ENCODE results near the gene PPP1R15B. TPM values are rescaled to one million over a fixed set of nuclear protein-coding genes. Genes with fewer than 3 reads are reported as not detected.

Gene PPP1R15B
- total and polyA plus RNA-seq, 2 of the 4 experiments (the other 2 are of a cell fraction): 14.9 to 15.0 TPM

DNA sequence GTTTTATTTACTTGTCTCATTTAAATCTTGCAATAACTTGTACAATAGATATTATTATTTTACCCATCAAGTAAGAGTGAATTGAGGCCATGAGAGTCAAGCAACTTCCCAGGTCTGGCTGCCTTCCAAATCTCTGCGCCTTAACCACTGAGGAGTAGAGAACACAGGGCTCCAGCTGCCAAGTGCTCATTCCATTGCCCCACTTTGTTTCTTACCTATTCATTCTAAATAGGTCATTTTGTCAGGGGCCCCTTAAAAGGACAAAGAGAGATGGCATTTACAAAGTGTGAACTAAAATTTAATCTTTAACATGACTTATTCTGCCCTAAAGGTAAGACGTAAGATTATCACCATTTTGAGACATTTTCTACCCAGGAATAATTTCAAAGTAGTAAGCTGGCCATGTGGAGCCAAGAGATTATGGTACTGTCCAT lies 3.5 kb downstream of the PPP1R15B start:
- Histone ChIP-seq H2BK20ac (ENCODE audit: low read depth, low read length) (no peak overlapping the region), H4K8ac (ENCODE audit: low read depth in 2 of 2, low read length in 2 of 2) (no peak overlapping the region), H3K14ac (replicated peaks; ENCODE audit: low read depth, low read length) (no peak overlapping the region), H3K4ac (ENCODE audit: low read depth, low read length) (no peak overlapping the region), H2BK5ac (ENCODE audit: low read depth, low read length, poor library complexity, severe bottlenecking) (no peak overlapping the region), H3K18ac (ENCODE audit: low read depth, low read length) (no peak overlapping the region), H3K23ac (ENCODE audit: low read depth, low read length) (no peak overlapping the region), H3K27me3 (ENCODE audit: control insufficient read depth, insufficient read depth, low read length) (no peaks in the 10 kb centered on the region), H2AFZ (replicated peaks; ENCODE audit: low read length, poor library complexity) (no peak overlapping the region), H3K36me3 (ENCODE audit: control insufficient read depth, insufficient read depth, low read length) (peaks cover 9% of the 10 kb centered on the region), H3K9ac (ENCODE audit: low read depth, low read length) (peak overlapping the region; percentile 98), H2BK120ac (ENCODE audit: low read depth, low read length) (no peak overlapping the region), H2BK15ac (ENCODE audit: low read depth, low read length) (no peak overlapping the region), H4K20me1 (ENCODE audit: insufficient read depth, low read length) (peaks cover 78% of the 10 kb centered on the region), H2AK9ac (replicated peaks; ENCODE audit: low read depth, low read length, poor library complexity) (no peak overlapping the region), H3K9me1 (ENCODE audit: insufficient read depth, low read length) (no peaks in the 10 kb centered on the region), H3K4me2 (ENCODE audit: low read depth, low read length) (peak overlapping the region; percentile 94), H4K5ac (ENCODE audit: low read depth, low read length) (no peak overlapping the region), H2AK5ac (ENCODE audit: low read depth, low read length) (no peak overlapping the region), H4K91ac (ENCODE audit: insufficient read depth, low read depth, low read length) (no peak overlapping the region), H3K56ac (ENCODE audit: extremely low read depth, insufficient read depth, low read length) (no peak overlapping the region), H3K79me1 (ENCODE audit: low read depth in 1 of 2, low read length in 2 of 2) (peaks cover 0 to 27% of the 10 kb centered on the region in 2 experiments; a peak in 2 of 4 replicates), H3K27ac (ENCODE audit: insufficient read depth, low read length) (no peak overlapping the region), H3K4me3 (ENCODE audit: insufficient read depth, low read depth, low read length) (peak overlapping the region; percentile 85), H3K9me3 (ENCODE audit: control insufficient read depth, insufficient read depth, low read length) (no peaks in the 10 kb centered on the region), H3K4me1 (ENCODE audit: control insufficient read depth, insufficient read depth, low read length) (no peaks in the 10 kb centered on the region)
- intact Hi-C loops (cut with micrococcal nuclease) (loop anchor here (1.0 kb wide), 1 partner anchor 38 kb away; no protein-coding TSS in a partner anchor), in situ Hi-C loops (cut with MboI; ENCODE audit: low sequenced_read_pairs) (no loop called here), dilution Hi-C loops (cut with HindIII; ENCODE audit: low sequenced_read_pairs, unreplicated experiment) (no loop called here)
- BruUV-seq (replicated peaks): no TSS peak
- TF ChIP-seq MXI1 (IDR thresholded peaks at IDR 0.05; ENCODE audit: borderline replicate concordance, low read depth, low read length) (peak; percentile 65; the same call in 1 of the 2 replicates), RCOR1 (IDR thresholded peaks at IDR 0.05; ENCODE audit: insufficient replicate concordance, low read length) (no peak), FOS (IDR thresholded peaks at IDR 0.05; ENCODE audit: low read depth, low read length) (no peak)
- DNase-seq (peak; percentile 74), ATAC-seq (ENCODE audit: low read depth) (no peak)
- ChIA-PET CTCF (interaction anchor here (1.5 to 2.0 kb wide), 2 partner anchors 9 to 95 kb away, joined by 5 to 16 read pairs; no protein-coding TSS in a partner anchor), POLR2A (ENCODE audit: unreplicated experiment) (no interaction called here)
- WGBS, 2 experiments (ENCODE audit: extremely low coverage in 2 of 2, insufficient read length in 1 of 2): no CpG with 5 or more reads among the region's 2 CpGs
